Loucy (cell line): ENCODE results near the gene BCL2L14.

ENCODE experiments used
- CTCF ChIP-seq: fragments of 200-600 bp; sonication (generic); conservative IDR thresholded peaks from 2 replicates; pipeline ENCODE4 v1.5.1; 2014; ENCODE audit warnings: mild to moderate bottlenecking, antibody characterized with exemption, low read length
- EZH2phosphoT487 ChIP-seq: fragments of 200-600 bp; IDR thresholded peaks from 2 replicates; pipeline ENCODE4 v1.6.1; 2018; ENCODE audit warnings: antibody characterized with exemption, mild to moderate bottlenecking, moderate library complexity, borderline replicate concordance

GRCh38 chr12:12088761-12089160, 18.0 kb downstream of the BCL2L14 start:
- TF ChIP-seq CTCF, result no peak
- TF ChIP-seq EZH2phosphoT487, result no peak
